Measurements from ENCODE around the gene FBLN2. TPM values are rescaled to one million over a fixed set of nuclear protein-coding genes. Genes with fewer than 3 reads are reported as not detected.
A peak's percentile ranks its signal among the peaks of the same experiment; 100 is the strongest.

Gene FBLN2
- total RNA-seq, 1 donor from 2014 or later: 413 TPM

DNA sequence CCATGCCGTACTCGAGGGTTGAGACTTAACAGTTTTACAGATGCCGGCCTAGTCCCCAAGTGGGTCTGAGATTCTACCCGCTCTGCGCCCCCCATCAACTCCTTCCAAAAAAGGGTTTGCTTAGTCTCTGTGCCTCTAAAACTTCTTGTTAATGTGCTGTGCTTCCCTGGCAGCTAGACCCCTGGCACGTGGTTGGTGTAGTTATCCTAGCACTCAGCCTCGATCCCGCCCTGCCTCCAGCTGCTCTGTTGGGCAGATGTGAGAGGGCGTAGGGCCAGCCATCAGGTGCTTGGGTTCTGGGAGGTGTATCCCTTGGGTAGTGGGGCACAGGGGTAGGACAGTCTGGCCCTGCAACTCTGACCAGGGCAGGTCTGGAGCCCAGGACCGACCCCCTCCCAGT, 79.5 kb downstream of the FBLN2 start:
- Mint-ChIP-seq H3K4me1 (ENCODE audit: low read depth) (peaks cover 2% of the 10 kb centered on the region), H3K9me3 (ENCODE audit: low read depth) (no peaks in the 10 kb centered on the region), H3K36me3 (ENCODE audit: low read depth) (peaks cover 40% of the 10 kb centered on the region), H3K4me3 (ENCODE audit: unreplicated experiment) (no peak overlapping the region), H3K27ac (ENCODE audit: unreplicated experiment) (no peak overlapping the region), H3K27me3 (ENCODE audit: low read depth) (no peaks in the 10 kb centered on the region)
- no peak for TF ChIP-seq CTCF (IDR thresholded peaks at IDR 0.05)
- DNase-seq (ENCODE audit: low spot score): peak; percentile 68

- Mint-ChIP-seq H3K4me1 (ENCODE audit: low read depth) (no peaks in the 10 kb centered on the region), H3K4me3 (ENCODE audit: unreplicated experiment) (no peak overlapping the region), H3K27me3 (ENCODE audit: low read depth) (no peaks in the 10 kb centered on the region), H3K36me3 (ENCODE audit: low read depth) (peaks cover 39% of the 10 kb centered on the region), H3K9me3 (ENCODE audit: low read depth) (no peaks in the 10 kb centered on the region), H3K27ac (ENCODE audit: unreplicated experiment) (no peak overlapping the region)
- no peak for DNase-seq (ENCODE audit: low spot score)
- TF ChIP-seq CTCF (IDR thresholded peaks at IDR 0.05): no peak
These were observed 80.1 kb downstream of the FBLN2 start for GRCh38 chr3:13628841-13629551.

DNA sequence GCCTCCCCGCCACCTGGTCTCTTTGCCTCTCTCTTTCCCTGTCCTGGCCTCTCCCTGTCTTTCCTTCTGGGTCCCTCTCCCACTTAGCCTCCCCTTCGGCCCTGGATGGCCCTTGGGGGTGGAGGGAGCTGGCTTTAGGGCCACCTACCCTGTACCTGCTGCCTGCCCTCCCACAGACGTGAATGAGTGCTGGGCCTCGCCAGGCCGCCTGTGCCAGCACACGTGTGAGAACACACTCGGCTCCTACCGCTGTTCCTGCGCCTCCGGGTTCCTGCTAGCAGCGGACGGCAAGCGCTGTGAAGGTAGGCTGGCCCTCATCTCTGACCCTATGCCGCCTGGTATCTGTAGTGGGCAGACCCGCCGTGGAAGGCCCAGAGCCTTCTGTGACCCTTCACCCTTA, 80.7 kb downstream of the FBLN2 start:
- DNase-seq (ENCODE audit: low spot score): no peak
- Mint-ChIP-seq H3K27ac (ENCODE audit: unreplicated experiment) (no peak overlapping the region), H3K4me3 (ENCODE audit: unreplicated experiment) (no peak overlapping the region), H3K36me3 (ENCODE audit: low read depth) (peaks cover 39% of the 10 kb centered on the region), H3K4me1 (ENCODE audit: low read depth) (no peaks in the 10 kb centered on the region), H3K9me3 (ENCODE audit: low read depth) (no peaks in the 10 kb centered on the region), H3K27me3 (ENCODE audit: low read depth) (no peaks in the 10 kb centered on the region)
- no peak for TF ChIP-seq CTCF (IDR thresholded peaks at IDR 0.05)

GRCh38 chr3:13631256-13631655, 82.3 kb downstream of the FBLN2 start:
- Mint-ChIP-seq H3K27ac (ENCODE audit: unreplicated experiment) (no peak overlapping the region), H3K27me3 (ENCODE audit: low read depth) (no peaks in the 10 kb centered on the region), H3K9me3 (ENCODE audit: low read depth) (no peaks in the 10 kb centered on the region), H3K4me1 (ENCODE audit: low read depth) (no peaks in the 10 kb centered on the region), H3K4me3 (ENCODE audit: unreplicated experiment) (no peak overlapping the region), H3K36me3 (ENCODE audit: low read depth) (peaks cover 30% of the 10 kb centered on the region)
- no peak for DNase-seq (ENCODE audit: low spot score)
- TF ChIP-seq CTCF (IDR thresholded peaks at IDR 0.05): no peak

- Mint-ChIP-seq H3K4me3 (ENCODE audit: unreplicated experiment) (no peak overlapping the region), H3K4me1 (ENCODE audit: low read depth) (no peaks in the 10 kb centered on the region), H3K9me3 (ENCODE audit: low read depth) (no peaks in the 10 kb centered on the region), H3K36me3 (ENCODE audit: low read depth) (peaks cover 25% of the 10 kb centered on the region), H3K27ac (ENCODE audit: unreplicated experiment) (no peak overlapping the region), H3K27me3 (ENCODE audit: low read depth) (no peaks in the 10 kb centered on the region)
- DNase-seq (ENCODE audit: low spot score): no peak
- no peak for TF ChIP-seq CTCF (IDR thresholded peaks at IDR 0.05)
These were observed 84.3 kb downstream of the FBLN2 start for GRCh38 chr3:13633176-13633575.
